WTC11 (cell line): ENCODE results near the gene C1orf198. TPM values are rescaled to one million over a fixed set of nuclear protein-coding genes. Genes with fewer than 3 reads are reported as not detected.
A peak's percentile ranks its signal among the peaks of the same experiment; 100 is the strongest.

Experiments used
- ATAC-seq: fragments of 200-7000 bp; cut with Tn5 transposase; 2 replicates; pipeline ENCODE4 v1.10.0; 2021; ENCODE audit warnings: mild to moderate bottlenecking, moderate library complexity
- CTCF ChIA-PET: fragments of 300-600 bp; sonication (Branson Sonifier 250); formaldehyde crosslinking; loops from one replicate; lab custom pipeline; 2021; ENCODE audit warnings: antibody characterized with exemption; lab: Charles Lee
- POLR2A ChIA-PET: fragments of 350-600 bp; sonication (Branson Sonifier 250); formaldehyde crosslinking; loops from one replicate; lab custom pipeline; 2021; ENCODE audit warnings: antibody characterized with exemption; lab: Charles Lee
- DNase-seq: peaks from one replicate; pipeline ENCODE4 v3.0.0; 2021; ENCODE audit warnings: low spot score
- H3K27ac Mint-ChIP-seq: 2 replicates; pipeline ENCODE4 v1.8.0; 2021; ENCODE audit warnings: mixed read lengths
- H3K27me3 Mint-ChIP-seq: 2 replicates; pipeline ENCODE4 v1.8.0; 2021; ENCODE audit warnings: low read depth, mild to moderate bottlenecking, moderate library complexity, mixed read lengths
- H3K36me3 Mint-ChIP-seq: 2 replicates; pipeline ENCODE4 v1.8.0; 2021; ENCODE audit warnings: mixed read lengths
- H3K4me1 Mint-ChIP-seq: 2 replicates; pipeline ENCODE4 v1.8.0; 2022; ENCODE audit warnings: mixed read lengths
- H3K4me3 Mint-ChIP-seq: 2 replicates; pipeline ENCODE4 v1.8.0; 2021; ENCODE audit warnings: mild to moderate bottlenecking, moderate library complexity, mixed read lengths
- H3K9me3 Mint-ChIP-seq: 2 replicates; pipeline ENCODE4 v1.8.0; 2021; ENCODE audit warnings: mixed read lengths
- CREM ChIP-seq: sonication (generic); formaldehyde crosslinking; IDR thresholded peaks from 2 replicates; pipeline ENCODE4 v1.8.1; 2022; ENCODE audit warnings: mild to moderate bottlenecking, missing genetic modification reagents, moderate library complexity
- E2F4 ChIP-seq: sonication (generic); formaldehyde crosslinking; IDR thresholded peaks from 2 replicates; pipeline ENCODE4 v1.8.1; 2022; ENCODE audit warnings: low read depth, mild to moderate bottlenecking, moderate library complexity, missing genetic modification reagents, borderline replicate concordance
- FOXK1 ChIP-seq: sonication (generic); formaldehyde crosslinking; IDR thresholded peaks from 2 replicates; pipeline ENCODE4 v1.8.0; 2022; ENCODE audit warnings: mild to moderate bottlenecking, moderate library complexity, missing genetic modification reagents
- HMGA2 ChIP-seq: fragments of 250-450 bp; sonication (Bioruptor Pico); IDR thresholded peaks from 2 replicates; pipeline ENCODE4 v1.4.0; 2021; ENCODE audit warnings: mild to moderate bottlenecking, moderate library complexity
- MLX ChIP-seq: sonication (generic); formaldehyde crosslinking; IDR thresholded peaks from 2 replicates; pipeline ENCODE4 v1.8.1; 2023; ENCODE audit warnings: mild to moderate bottlenecking, missing genetic modification reagents, moderate library complexity
- OVOL2 ChIP-seq: fragments of 250-450 bp; sonication (Bioruptor Pico); IDR thresholded peaks from 2 replicates; pipeline ENCODE4 v1.9.0; 2021; ENCODE audit warnings: mild to moderate bottlenecking, borderline replicate concordance
- TEAD1 ChIP-seq: sonication (generic); formaldehyde crosslinking; IDR thresholded peaks from 2 replicates; pipeline ENCODE4 v1.8.0; 2022; ENCODE audit warnings: mild to moderate bottlenecking, missing genetic modification reagents
- TP53 ChIP-seq: sonication (generic); formaldehyde crosslinking; IDR thresholded peaks from 2 replicates; pipeline ENCODE4 v1.8.1; 2023; ENCODE audit warnings: mild to moderate bottlenecking, missing genetic modification reagents
- USF2 ChIP-seq: sonication (generic); formaldehyde crosslinking; IDR thresholded peaks from 2 replicates; pipeline ENCODE4 v1.8.1; 2023; ENCODE audit warnings: mild to moderate bottlenecking, missing genetic modification reagents, moderate library complexity
- ZMAT4 ChIP-seq: fragments of 250-450 bp; sonication (Bioruptor Pico); IDR thresholded peaks from 2 replicates; pipeline ENCODE4 v1.9.0; 2021; ENCODE audit warnings: mild to moderate bottlenecking
- ZNF138 ChIP-seq: sonication (generic); formaldehyde crosslinking; conservative IDR thresholded peaks from 2 replicates; pipeline ENCODE4 v1.8.1; 2022; ENCODE audit warnings: mild to moderate bottlenecking, moderate library complexity, missing genetic modification reagents
- ZNF263 ChIP-seq: sonication (generic); formaldehyde crosslinking; IDR thresholded peaks from 2 replicates; pipeline ENCODE4 v1.8.1; 2022; ENCODE audit warnings: low read depth, mild to moderate bottlenecking, moderate library complexity, missing genetic modification reagents
- ZNF671 ChIP-seq: fragments of 250-450 bp; sonication (Bioruptor Pico); IDR thresholded peaks from 2 replicates; pipeline ENCODE4 v1.8.0; 2021; ENCODE audit warnings: mild to moderate bottlenecking
- total RNA-seq: library from RNA; stranded (reverse); gene quantifications from 3 replicates; pipeline ENCODE4 v1.2.3, GENCODE V29; 2021
- TF ChIP-seq, protein P1 (sequence below): sonication (generic); formaldehyde crosslinking; IDR thresholded peaks from 2 replicates; pipeline ENCODE4 v1.8.1; 2023; ENCODE audit warnings: mild to moderate bottlenecking, missing genetic modification reagents
- TF ChIP-seq, protein P2 (sequence below): fragments of 250-450 bp; sonication (Bioruptor Pico); IDR thresholded peaks from 2 replicates; pipeline ENCODE4 v1.8.0; 2021; ENCODE audit warnings: mild to moderate bottlenecking
- TF ChIP-seq, protein P3 (sequence below): sonication (generic); formaldehyde crosslinking; IDR thresholded peaks from 2 replicates; pipeline ENCODE4 v1.8.1; 2023; ENCODE audit warnings: mild to moderate bottlenecking, missing genetic modification reagents
- TF ChIP-seq, protein P4 (sequence below): sonication (generic); formaldehyde crosslinking; IDR thresholded peaks from 2 replicates; pipeline ENCODE4 v1.8.0; 2022; ENCODE audit warnings: mild to moderate bottlenecking, missing genetic modification reagents

Gene C1orf198
- total RNA-seq, 1 experiment from 2014 or later, result 26.9 TPM

DNA sequence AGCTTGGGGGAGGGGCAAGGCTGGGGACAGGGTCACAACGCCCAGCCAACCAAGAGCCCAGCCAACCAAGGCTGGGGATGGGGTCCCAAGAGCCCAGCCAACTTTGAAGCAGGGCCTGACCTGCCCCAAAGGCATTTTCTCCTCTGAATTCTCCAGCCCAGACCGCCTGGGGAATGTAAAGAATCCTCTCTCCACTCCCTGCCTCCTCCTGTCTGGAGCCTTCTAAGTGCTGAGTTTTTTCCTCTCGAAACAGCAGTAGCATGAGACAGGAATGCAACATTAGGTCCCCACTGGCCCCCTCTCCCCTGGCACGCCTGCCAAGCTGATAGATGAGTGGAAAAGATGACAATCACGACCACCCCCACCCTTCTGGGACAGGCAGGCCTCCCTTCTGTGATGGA is 17.0 kb downstream of the C1orf198 start (continued):
- TF ChIP-seq E2F4 (CRISPR knock-in tag) (no peak), ZNF263 (CRISPR knock-in tag) (no peak)
- TF ChIP-seq, all 79 proteins: peak for 0

DNA sequence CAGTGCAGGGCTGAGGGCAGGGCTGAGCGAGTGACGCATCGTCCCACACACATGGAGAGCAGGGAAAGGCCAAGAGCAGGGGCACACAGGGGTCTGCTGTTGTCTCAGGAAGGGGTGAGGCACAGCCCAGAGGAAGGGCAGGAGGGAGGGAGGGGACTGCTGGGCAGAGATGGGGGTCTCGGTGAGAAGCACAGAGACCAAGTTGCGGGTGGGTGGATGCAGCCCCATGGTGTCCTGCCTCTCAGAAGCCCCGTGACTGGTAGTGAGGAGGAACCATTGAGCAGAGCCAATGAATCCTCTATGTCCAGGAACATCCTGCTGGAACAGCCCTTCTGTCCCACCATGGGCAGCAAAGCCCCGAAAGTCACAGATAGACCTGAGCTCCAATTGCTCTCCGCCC is 17.8 kb downstream of the C1orf198 start:
- Mint-ChIP-seq H3K27me3 (no peaks in the 10 kb centered on the region; the same call in 1 of the 2 replicates), H3K4me1 (peaks cover 21% of the 10 kb centered on the region)
- DNase-seq, result no peak
- no peak for TF ChIP-seq ZNF671 (CRISPR knock-in tag)
- TF ChIP-seq, protein P1, sequence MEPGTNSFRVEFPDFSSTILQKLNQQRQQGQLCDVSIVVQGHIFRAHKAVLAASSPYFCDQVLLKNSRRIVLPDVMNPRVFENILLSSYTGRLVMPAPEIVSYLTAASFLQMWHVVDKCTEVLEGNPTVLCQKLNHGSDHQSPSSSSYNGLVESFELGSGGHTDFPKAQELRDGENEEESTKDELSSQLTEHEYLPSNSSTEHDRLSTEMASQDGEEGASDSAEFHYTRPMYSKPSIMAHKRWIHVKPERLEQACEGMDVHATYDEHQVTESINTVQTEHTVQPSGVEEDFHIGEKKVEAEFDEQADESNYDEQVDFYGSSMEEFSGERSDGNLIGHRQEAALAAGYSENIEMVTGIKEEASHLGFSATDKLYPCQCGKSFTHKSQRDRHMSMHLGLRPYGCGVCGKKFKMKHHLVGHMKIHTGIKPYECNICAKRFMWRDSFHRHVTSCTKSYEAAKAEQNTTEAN (CRISPR knock-in tag), result no peak
- no peak for TF ChIP-seq HMGA2
- TF ChIP-seq, protein P2, sequence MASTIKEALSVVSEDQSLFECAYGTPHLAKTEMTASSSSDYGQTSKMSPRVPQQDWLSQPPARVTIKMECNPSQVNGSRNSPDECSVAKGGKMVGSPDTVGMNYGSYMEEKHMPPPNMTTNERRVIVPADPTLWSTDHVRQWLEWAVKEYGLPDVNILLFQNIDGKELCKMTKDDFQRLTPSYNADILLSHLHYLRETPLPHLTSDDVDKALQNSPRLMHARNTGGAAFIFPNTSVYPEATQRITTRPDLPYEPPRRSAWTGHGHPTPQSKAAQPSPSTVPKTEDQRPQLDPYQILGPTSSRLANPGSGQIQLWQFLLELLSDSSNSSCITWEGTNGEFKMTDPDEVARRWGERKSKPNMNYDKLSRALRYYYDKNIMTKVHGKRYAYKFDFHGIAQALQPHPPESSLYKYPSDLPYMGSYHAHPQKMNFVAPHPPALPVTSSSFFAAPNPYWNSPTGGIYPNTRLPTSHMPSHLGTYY, result no peak
- TF ChIP-seq, protein P3, sequence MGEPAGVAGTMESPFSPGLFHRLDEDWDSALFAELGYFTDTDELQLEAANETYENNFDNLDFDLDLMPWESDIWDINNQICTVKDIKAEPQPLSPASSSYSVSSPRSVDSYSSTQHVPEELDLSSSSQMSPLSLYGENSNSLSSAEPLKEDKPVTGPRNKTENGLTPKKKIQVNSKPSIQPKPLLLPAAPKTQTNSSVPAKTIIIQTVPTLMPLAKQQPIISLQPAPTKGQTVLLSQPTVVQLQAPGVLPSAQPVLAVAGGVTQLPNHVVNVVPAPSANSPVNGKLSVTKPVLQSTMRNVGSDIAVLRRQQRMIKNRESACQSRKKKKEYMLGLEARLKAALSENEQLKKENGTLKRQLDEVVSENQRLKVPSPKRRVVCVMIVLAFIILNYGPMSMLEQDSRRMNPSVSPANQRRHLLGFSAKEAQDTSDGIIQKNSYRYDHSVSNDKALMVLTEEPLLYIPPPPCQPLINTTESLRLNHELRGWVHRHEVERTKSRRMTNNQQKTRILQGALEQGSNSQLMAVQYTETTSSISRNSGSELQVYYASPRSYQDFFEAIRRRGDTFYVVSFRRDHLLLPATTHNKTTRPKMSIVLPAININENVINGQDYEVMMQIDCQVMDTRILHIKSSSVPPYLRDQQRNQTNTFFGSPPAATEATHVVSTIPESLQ (CRISPR knock-in tag), result no peak
- no peak for TF ChIP-seq FOXK1 (CRISPR knock-in tag)
- no peak for TF ChIP-seq ZNF138
- TF ChIP-seq, protein P4, sequence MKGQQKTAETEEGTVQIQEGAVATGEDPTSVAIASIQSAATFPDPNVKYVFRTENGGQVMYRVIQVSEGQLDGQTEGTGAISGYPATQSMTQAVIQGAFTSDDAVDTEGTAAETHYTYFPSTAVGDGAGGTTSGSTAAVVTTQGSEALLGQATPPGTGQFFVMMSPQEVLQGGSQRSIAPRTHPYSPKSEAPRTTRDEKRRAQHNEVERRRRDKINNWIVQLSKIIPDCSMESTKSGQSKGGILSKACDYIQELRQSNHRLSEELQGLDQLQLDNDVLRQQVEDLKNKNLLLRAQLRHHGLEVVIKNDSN (CRISPR knock-in tag), result no peak
- no peak for TF ChIP-seq TEAD1
- TF ChIP-seq ZMAT4 (CRISPR knock-in tag), result no peak
- no peak for TF ChIP-seq ZNF263 (CRISPR knock-in tag)
- no peak for TF ChIP-seq OVOL2 (CRISPR knock-in tag)
- TF ChIP-seq CREM (CRISPR knock-in tag), result no peak
- no peak for TF ChIP-seq USF2 (CRISPR knock-in tag)
- TF ChIP-seq TP53 (CRISPR knock-in tag), result no peak
- TF ChIP-seq MLX (CRISPR knock-in tag), result no peak
- TF ChIP-seq, all 79 proteins: peak for 0
- peak overlapping the region; percentile 23; the same call in 1 of the 2 replicates for H3K27ac Mint-ChIP-seq
- POLR2A ChIA-PET, result no interaction called here
- no peak for ATAC-seq
- no peak overlapping the region for H3K4me3 Mint-ChIP-seq
- peaks cover 40% of the 10 kb centered on the region for H3K36me3 Mint-ChIP-seq
- peaks cover 10% of the 10 kb centered on the region for H3K9me3 Mint-ChIP-seq
- CTCF ChIA-PET, result no interaction called here
